HG02623 (cell line): ENCODE results near the gene LHFPL2.

Experiments used
- ATAC-seq: cut with Tn5 transposase; IDR thresholded peaks from one replicate; pipeline ENCODE4 v1.9.1; 2021; ENCODE audit warnings: moderate library complexity; ENCODE audit not compliant: unreplicated experiment

LHFPL2 gene

GRCh38 chr5:78600687-78601414 lies 47.7 kb downstream of the LHFPL2 start:
- no peak for ATAC-seq

DNA sequence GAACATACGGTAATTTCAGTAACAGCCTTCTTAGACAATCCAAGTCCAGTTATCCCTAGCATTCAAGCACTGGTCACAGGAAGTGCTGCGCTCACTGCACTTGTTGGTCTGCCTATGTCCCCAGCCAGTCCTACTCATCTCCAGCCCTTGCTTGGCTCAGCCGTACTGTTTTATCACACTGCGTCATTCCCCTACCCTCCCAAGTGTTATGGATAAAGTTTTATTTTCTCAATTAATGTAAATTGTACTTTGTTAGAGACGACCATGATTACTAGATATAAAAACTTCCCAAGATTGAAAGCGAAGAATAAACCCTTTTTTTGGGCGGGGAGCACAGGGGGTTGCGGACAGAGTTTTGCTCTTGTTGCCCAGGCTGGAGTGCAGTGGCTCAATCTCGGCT lies 49.6 kb downstream of the LHFPL2 start:
- no peak for ATAC-seq

- ATAC-seq, result no peak
Observed at GRCh38 chr5:78597974-78598371, 50.6 kb downstream of the LHFPL2 start.

DNA sequence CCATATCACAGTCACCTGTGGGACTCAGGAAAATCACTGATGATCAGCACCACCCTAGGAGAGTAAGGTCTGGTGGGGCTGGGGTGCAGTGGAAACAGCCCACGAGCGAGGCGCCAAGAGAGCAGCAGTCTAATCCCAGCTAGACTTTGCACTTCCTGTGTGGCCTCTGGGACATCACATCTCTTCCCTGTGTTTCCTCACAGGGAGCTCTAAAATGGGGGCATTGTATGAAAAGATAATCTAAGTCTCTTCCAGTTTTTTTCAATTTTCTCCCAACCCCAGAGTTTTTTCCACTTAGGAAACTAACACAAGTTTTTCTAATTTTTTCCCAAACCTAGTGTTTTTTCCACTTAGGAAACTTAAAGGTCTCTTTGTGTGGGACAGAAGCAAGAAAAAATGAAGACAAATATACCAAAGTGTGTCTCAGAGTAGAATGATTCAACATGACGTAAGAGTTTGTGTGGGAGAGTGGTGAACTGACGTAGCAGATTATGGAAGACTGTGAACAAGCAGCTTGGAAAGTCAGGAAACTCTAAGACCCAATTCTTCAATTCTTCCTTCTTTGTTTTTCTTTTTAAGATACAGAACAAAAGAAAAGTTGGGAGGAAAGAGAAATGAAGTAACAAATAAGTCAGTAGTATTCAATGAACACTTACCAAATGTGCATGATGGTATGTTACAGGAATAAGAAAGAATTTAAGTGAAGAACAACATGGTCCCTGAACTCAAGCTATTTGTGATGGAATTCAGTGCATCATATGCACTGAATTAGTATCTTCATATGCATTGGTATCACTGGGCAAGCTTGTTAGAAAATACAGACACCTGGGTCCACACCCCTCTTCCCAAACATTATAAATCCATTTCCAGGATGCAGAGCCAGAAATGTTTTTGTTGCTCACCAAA lies 51.3 kb downstream of the LHFPL2 start:
- ATAC-seq, result no peak

GRCh38 chr5:78595458-78595921 lies 53.1 kb downstream of the LHFPL2 start:
- ATAC-seq, result no peak

- no peak for ATAC-seq
Observed at GRCh38 chr5:78594610-78595457, 53.7 kb downstream of the LHFPL2 start.

- ATAC-seq, result no peak
Observed at GRCh38 chr5:78594021-78594420, 54.6 kb downstream of the LHFPL2 start.

DNA sequence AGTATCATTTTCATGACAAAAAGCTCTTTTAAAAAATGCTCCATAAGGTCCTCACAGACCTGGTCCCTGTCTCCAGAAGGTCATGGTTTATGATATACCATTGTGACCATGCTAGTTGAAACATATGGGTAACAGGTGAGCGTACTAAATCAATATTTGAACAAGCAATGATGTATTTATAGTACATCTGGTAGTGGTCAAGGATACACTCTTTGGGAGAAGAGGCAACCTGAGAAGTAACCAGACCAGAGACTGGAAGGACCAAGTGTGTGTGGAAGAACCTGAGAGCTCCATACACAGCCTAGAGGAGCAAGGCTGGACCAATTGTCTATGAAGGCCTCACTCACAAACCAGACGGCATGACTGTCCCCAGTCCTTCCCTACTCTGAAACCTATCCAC lies 55.1 kb downstream of the LHFPL2 start:
- ATAC-seq, result no peak

- no peak for ATAC-seq
Observed at GRCh38 chr5:78592735-78593386, 55.7 kb downstream of the LHFPL2 start.

- ATAC-seq, result peak; percentile 78
Observed at GRCh38 chr5:78591972-78592700, 56.4 kb downstream of the LHFPL2 start.

- ATAC-seq, result no peak
Observed at GRCh38 chr5:78591138-78591612, 57.4 kb downstream of the LHFPL2 start.

DNA sequence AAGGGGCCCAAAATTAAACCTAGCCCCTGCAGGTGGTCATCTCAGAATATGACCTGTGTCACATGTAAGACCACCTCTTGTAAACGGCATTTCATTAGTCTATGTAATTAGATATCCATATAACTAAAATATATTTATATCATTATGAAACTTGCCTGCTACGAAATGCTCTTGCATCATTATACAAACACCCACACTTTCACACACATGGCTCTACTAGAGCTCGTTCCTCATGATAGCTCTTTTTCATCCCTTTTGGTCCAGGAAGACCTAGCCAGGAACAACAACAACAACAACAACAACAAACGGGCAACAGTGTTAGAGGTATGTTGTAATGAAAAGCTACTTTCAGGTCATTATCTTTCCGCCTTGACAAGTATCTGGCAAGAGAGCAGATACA lies 58.6 kb downstream of the LHFPL2 start:
- ATAC-seq, result no peak

GRCh38 chr5:78588507-78588906 lies 60.1 kb downstream of the LHFPL2 start:
- no peak for ATAC-seq

DNA sequence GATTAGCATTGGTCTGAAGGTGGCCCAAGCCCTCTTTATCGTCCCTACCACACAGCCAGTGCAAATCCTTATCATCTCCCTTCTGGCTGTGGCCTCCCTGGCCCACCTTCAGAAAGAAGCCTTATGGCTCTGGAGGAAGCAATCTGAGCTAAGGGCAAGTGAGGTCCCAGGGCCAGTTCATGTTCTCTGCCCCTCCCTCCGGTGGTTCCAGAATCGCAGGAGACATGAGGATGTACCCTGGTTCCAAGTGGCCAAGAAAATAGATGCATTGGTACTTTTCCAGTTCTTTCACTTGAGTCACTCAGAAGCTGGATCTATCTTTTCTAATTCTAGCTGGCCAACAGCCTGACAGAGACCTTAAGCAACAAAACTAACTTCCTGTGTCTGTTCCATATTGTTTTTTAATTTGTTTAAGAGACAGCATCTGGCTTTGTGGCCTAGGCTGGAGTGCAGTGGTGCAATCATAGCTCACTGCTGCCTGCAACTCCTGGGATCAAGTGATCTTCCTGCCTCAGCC lies 60.7 kb downstream of the LHFPL2 start:
- ATAC-seq, result no peak

GRCh38 chr5:78587081-78587774 lies 61.3 kb downstream of the LHFPL2 start:
- no peak for ATAC-seq

- no peak for ATAC-seq
Observed at GRCh38 chr5:78586251-78586650, 62.3 kb downstream of the LHFPL2 start.

- no peak for ATAC-seq
Observed at GRCh38 chr5:78578015-78578414, 70.6 kb downstream of the LHFPL2 start.

DNA sequence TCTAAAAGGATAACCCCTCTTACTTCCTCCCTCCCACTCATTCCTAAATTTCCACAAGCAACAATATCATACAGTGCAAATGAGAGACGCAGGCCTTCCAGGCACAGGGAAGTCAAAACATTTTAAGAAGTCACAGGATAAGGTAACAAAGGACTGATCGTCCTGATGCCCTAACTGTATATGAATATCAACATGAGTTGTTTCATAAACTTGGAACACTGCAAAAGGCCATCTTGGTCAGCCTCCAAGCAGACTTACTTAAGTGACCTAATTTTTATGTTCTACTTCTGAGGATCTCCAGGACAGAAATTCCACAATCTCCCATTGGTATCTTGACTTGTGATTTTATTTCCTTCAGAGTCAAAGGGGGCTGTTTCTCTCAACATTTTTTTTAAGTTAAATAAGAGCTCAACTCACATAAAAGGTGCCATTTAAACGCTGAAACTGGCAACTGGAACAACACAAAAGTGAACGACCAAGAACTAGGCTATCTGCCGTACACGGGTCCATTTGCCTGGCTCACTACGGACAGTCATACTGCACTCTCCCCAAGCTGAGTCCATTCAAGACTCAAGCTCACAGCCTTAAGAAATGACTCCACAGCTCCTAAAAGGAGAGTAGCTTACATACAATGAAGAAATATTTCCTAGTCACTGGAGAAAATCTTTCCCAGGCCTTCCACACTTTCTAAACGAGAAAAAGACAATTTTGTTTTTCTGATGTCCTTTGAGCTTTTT lies 71.3 kb downstream of the LHFPL2 start:
- ATAC-seq, result no peak
